ENCODE data around the gene MEOX2.

The MEOX2 gene

GRCh38 chr7:15686957-15687545, 568 bp upstream of the MEOX2 start:
- peak overlapping the region; percentile 18 for H3K4me3 ChIP-seq (ENCODE audit: low read length)

GRCh38 chr7:15685358-15686294, 857 bp downstream of the MEOX2 start:
- no peak for DNase-seq (ENCODE audit: low read depth)
- TF ChIP-seq CTCF (conservative IDR thresholded peaks at IDR 0.05; ENCODE audit: low read depth, low read length) = no peak
- H3K4me3 ChIP-seq (ENCODE audit: low read length) = peak overlapping the region; percentile 36

More at GRCh38 chr7:15686957-15687545, 568 bp upstream of the MEOX2 start:
- no peak for TF ChIP-seq CTCF (conservative IDR thresholded peaks at IDR 0.05; ENCODE audit: low read depth, low read length)
- no peak for DNase-seq (ENCODE audit: low read depth)

- no peak for TF ChIP-seq CTCF (conservative IDR thresholded peaks at IDR 0.05; ENCODE audit: low read depth, low read length)
- H3K4me3 ChIP-seq (ENCODE audit: low read length) = no peak overlapping the region
- DNase-seq (ENCODE audit: low read depth) = no peak
Observed at GRCh38 chr7:15684871-15685270, 1.6 kb downstream of the MEOX2 start.

GRCh38 chr7:15684111-15684800, 2.2 kb downstream of the MEOX2 start:
- DNase-seq (ENCODE audit: low read depth) = no peak
- H3K4me3 ChIP-seq (ENCODE audit: low read length) = no peak overlapping the region
- no peak for TF ChIP-seq CTCF (conservative IDR thresholded peaks at IDR 0.05; ENCODE audit: low read depth, low read length)

GRCh38 chr7:15682751-15683245, 3.7 kb downstream of the MEOX2 start:
- DNase-seq (ENCODE audit: low read depth) = no peak
- H3K4me3 ChIP-seq (ENCODE audit: low read length) = no peak overlapping the region
- no peak for TF ChIP-seq CTCF (conservative IDR thresholded peaks at IDR 0.05; ENCODE audit: low read depth, low read length)

GRCh38 chr7:15682111-15682510, 4.4 kb downstream of the MEOX2 start:
- no peak overlapping the region for H3K4me3 ChIP-seq (ENCODE audit: low read length)
- TF ChIP-seq CTCF (conservative IDR thresholded peaks at IDR 0.05; ENCODE audit: low read depth, low read length) = no peak

More at GRCh38 chr7:15682111-15682510, 4.4 kb downstream of the MEOX2 start:
- no peak for DNase-seq (ENCODE audit: low read depth)

Measured in retinal pigment epithelial cell (primary cell).